ENCODE measurements around the gene DNAH3.
"Not testable (repeated sequence)": the region's sequence is repeated elsewhere in the genome, so short reads cannot be mapped to it uniquely, and the experiment has no call there.

DNA sequence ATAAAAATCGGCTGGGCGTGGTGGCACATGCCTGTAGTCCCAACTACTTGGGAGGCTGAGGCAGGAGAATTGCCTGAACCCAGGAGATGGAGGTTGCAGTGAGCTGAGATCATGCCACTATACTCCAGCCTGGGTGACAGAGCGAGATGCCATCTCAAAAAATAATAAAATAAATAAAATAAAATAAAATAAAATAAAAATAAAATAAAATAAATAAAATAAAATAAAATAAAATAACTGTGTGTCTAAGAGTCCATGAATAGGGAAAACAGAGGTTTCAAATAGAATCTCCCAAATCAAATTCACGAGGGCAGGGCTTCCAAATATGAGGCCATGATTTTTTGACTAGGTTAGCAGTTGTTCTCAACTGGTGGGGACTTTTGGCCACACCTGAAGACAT, 35.1 kb downstream of the DNAH3 start:
- TF ChIP-seq GABPA (IDR thresholded peaks at IDR 0.05; ENCODE audit: low read depth): not testable (repeated sequence)
- TF ChIP-seq, protein P1, sequence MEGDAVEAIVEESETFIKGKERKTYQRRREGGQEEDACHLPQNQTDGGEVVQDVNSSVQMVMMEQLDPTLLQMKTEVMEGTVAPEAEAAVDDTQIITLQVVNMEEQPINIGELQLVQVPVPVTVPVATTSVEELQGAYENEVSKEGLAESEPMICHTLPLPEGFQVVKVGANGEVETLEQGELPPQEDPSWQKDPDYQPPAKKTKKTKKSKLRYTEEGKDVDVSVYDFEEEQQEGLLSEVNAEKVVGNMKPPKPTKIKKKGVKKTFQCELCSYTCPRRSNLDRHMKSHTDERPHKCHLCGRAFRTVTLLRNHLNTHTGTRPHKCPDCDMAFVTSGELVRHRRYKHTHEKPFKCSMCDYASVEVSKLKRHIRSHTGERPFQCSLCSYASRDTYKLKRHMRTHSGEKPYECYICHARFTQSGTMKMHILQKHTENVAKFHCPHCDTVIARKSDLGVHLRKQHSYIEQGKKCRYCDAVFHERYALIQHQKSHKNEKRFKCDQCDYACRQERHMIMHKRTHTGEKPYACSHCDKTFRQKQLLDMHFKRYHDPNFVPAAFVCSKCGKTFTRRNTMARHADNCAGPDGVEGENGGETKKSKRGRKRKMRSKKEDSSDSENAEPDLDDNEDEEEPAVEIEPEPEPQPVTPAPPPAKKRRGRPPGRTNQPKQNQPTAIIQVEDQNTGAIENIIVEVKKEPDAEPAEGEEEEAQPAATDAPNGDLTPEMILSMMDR (IDR thresholded peaks at IDR 0.05; ENCODE audit: insufficient read depth, low read length): not testable (repeated sequence)

All from HL-60 (cell line).